H1 (cell line): ENCODE measurements around the gene QSOX2. TPM values are rescaled to one million over a fixed set of nuclear protein-coding genes. Genes with fewer than 3 reads are reported as not detected.

Experiments used
- KDM4A ChIP-seq: IDR thresholded peaks from one replicate; pipeline ENCODE4 v1.7.1; 2012; ENCODE audit warnings: low read depth, mild to moderate bottlenecking, moderate library complexity, low read length, inconsistent platforms; ENCODE audit not compliant: severe bottlenecking
- polyA plus RNA-seq, 7 experiments: library from polyadenylated mRNA; depleted of rRNA in 3 of 7; stranded (reverse) in 5 of 7; unstranded in 2 of 7; fragments of >200 nt in 5 of 7; fragments of 200-250 nt in 2 of 7; gene quantifications; 1 replicate in 5 of 7; 2 replicates in 1 of 7; 4 replicates in 1 of 7; pipeline versions ENCODE4 v1.2.1 to v1.2.3, GENCODE V29; 2011 to 2013; ENCODE audit warnings: missing spikeins in 2 of 7, mixed read lengths in 2 of 7
- total RNA-seq: library from RNA; stranded (reverse); fragmentation: NEBNext Ultra II Directional; extraction: Animal tissue kit (Norgen Biotek cat#: 25700); gene quantifications from 2 replicates; pipeline ENCODE4 v1.2.1, GENCODE V29; 2021

Gene QSOX2
- total and polyA plus RNA-seq, 2 of the 8 experiments (the other 6 are each of a cell fraction or from before 2014, with no cell fraction given): 18.0 to 28.6 TPM

DNA sequence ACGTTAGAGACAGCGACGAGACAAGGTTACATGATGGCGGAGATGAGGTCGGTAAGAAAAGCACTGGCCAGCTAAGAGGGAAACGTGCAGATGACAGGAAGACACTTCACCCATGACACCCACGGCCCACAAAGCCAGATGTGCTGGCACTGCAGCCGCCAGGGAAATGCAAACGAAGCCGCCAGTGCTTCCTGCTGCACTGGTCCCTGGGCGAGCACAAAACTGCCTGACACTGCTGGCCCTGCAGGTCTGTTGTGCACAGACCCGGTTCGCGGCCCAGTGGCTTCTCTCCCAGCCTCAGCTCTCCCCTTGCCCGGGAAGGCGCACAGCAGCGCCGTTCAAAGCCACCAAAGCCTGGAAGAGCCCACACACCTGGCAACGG is 20.3 kb downstream of the QSOX2 start (continued):
- TF ChIP-seq KDM4A: no peak
